CMK (cell line): ENCODE data around the gene SEC22C.
A peak's percentile ranks its signal among the peaks of the same experiment; 100 is the strongest.
"Not testable (repeated sequence)": the region's sequence is repeated elsewhere in the genome, so short reads cannot be mapped to it uniquely, and the experiment has no call there.

Experiments used
- DNase-seq: peaks from one replicate; pipeline ENCODE4 v3.0.0-alpha.2; 2010; ENCODE audit warnings: low read depth

The SEC22C gene

GRCh38 chr3:42581709-42582473 is at the start of gene SEC22C:
TSS of gene SEC22C (minus strand) at chr3:42581967. CDS start at chr3:42569046, 12,921 bp downstream.
- peak; percentile 83 for DNase-seq

DNA sequence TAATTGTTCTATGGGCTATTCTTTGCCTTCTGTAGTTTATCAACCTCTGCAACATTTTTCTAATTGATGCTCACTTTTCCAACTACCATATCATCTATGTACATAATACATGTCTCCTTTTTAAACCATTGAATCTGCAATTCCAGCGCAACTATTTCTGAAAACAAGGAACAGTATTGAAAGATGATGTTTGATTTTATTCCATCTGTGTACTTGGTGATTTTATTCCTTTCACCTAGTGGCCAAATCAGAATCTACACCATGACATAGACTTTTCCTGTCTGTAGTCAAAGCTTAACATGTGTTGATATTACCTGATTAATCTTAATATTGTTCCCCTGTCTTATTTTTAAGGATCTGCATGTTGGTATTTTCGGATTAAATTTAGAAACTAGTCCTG is 31.7 kb upstream of the SEC22C start:
- DNase-seq = peak; percentile 45

GRCh38 chr3:42612928-42613327 is 31.2 kb upstream of the SEC22C start:
- DNase-seq = no peak

- no peak for DNase-seq
These were observed 30.4 kb upstream of the SEC22C start for GRCh38 chr3:42612217-42612616.

GRCh38 chr3:42610976-42611375 is 29.2 kb upstream of the SEC22C start:
- DNase-seq = no peak

DNA sequence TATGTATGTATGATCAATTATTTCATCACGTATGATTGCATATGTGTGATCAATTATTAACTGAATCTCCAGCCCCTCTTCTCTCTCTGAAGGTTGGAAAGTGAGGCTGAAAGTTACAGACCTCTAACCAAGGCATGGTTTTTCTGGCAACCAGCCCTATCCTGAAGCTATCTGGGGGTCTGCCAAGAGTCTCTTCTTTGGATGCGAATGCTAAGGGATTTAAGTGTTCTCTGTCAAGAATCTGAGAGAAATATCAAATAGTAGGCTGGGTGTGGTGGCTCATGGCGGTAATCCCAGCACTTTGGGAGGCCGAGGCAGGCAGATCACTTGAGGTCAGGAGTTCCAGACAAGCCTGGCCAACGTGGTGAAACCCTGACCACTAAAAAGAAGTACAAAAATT is 26.8 kb upstream of the SEC22C start:
- no peak for DNase-seq

GRCh38 chr3:42605546-42606173 is 23.9 kb upstream of the SEC22C start:
- DNase-seq = no peak

DNA sequence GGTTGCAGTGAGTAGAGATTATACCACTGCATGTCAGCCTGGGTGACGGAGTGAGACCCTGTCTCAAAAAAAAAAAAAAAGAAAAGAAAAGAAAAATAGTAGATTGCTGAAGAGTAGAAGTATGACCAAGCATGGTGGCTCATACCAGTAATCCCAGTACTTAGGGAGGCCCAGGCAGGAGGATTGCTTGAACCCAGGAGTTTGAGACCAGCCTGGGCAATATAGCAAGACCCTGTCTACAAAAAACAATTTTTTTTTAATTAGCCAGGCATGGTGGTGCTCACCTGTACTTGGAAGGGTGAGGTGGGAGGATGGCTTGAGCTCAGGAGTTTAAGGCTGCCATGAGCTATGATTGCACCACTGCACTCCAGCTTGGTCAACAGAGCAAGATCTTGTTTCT is 21.2 kb upstream of the SEC22C start:
- no peak for DNase-seq

DNA sequence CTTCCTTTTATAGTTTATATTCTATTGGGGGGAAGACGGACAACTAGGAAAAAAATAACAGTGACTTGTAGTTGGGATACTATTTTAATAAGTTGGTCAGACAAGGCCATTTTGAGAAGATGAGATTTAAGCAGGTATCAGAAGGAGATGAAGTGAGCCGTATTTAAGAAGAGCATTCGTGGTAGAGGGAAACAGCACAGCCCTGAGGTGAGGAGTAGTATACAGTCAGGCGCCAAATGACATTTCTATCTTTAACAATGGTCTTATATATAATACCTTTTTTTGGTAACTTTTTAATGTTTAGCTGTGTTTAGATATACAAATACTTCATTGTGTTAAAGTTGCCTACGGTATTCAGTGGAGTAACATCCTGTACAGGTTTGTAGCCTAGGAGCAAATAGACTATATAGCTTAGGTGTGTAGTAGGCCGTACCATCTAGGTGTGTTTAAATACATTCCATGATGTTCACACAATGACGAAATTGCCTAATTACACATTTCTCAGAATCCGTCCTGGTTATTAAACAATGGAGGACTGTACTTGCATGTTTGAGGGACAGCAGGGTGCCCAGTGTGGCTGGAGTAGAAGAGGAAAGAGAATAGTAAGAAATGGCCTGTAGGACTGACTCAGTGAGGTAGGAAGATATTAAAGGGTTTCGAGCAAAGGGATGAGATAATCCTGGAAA is 20.3 kb upstream of the SEC22C start:
- DNase-seq = no peak

DNA sequence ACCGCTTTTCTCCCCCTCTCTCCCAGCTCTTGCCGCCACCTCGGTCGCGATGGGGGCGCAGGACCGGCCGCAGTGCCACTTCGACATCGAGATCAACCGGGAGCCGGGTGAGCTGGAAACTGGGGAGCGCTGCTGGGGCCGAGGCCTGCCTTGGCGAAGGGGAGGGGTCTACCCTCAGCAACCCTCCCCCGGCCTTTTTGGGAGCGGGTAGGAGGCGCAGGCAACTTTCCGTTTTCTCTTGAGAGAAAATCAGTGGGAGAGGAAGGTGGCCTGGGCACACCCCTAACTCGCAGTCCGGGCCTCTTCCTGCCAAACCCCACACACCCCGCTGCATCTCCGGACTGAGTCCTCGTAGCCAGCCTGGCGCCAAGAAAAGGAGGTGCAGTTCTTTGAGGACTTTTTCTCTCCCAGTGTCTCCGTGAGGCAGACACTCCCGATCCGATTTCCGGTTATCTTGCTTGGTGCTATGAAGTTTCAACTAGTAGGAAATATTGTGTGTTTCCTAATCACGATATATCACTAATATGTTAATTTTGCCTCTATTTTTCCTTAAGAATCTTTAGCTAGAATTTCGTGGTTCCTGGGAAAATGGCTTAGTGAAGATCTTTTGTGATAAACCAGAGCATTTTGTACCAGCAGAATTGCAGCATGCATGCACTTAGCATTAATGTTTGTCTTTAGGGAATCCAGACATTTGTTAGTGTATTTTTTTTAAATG is 19.4 kb upstream of the SEC22C start:
- peak; percentile 79 for DNase-seq

DNA sequence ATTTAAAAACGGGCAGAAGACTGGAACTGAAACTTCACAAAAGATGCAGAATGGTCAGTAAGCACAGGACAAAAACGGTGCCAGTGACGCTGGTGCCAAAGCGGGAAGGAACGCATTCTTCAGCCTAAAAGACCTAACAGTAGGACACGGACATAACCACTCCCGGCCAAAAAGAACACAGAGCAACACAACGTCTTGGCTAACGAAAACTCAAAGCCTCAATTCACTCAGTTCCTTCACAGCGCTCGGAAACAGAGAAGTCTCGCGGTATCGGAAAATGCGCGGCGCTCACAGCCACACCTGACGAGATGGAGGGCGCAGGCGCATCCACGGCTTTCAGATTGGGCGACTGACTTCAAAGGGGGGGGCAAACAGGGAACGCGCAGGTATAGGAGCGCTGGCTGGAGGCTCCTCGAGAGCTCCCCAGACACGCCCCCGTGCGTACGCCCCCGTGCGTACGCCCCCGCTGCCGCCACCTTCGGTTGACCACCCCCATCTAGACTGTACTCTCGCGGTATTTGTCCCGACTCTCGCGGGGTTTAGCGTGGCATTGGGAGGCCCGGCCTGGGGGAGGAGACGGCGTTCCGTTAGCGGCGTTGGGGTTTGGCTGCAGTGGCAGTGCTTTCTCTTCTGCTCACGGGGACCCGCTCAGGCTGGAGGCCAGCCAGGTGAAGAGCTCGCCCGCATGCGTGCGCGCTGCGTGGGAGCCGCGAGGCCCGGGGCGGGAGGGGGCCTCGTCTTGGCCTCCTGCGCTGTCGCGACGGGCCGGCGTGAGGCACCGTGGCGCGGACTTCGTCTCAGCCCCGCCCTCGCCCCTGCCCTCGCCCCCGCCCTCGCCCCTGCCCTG is 18.6 kb upstream of the SEC22C start, which contains the start of gene NKTR:
NKTR (plus strand) TSS at position 576 of the 847 bp plus-strand sequence. CDS start 321 bp downstream, outside the sequence.
- peak; percentile 96 for DNase-seq

DNA sequence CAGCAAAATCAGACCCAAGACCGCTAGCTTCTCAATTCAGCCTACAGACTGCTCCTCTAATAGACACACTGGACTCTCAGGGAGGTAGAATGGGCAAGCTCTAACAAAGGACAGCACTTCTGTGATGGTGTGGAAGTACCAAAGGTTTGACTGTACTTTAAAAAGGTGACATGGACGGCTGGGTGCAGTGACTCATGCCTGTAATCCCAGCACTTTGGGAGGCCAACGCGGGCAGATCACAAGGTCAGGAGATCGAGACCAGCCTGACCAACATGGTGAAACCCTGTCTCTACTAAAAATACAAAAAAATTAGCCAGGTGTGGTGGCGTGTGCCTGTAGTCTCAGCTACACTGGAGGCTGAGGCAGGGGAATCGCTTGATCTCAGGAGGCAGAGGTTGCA is 15.3 kb upstream of the SEC22C start:
- not testable (repeated sequence) for DNase-seq

DNA sequence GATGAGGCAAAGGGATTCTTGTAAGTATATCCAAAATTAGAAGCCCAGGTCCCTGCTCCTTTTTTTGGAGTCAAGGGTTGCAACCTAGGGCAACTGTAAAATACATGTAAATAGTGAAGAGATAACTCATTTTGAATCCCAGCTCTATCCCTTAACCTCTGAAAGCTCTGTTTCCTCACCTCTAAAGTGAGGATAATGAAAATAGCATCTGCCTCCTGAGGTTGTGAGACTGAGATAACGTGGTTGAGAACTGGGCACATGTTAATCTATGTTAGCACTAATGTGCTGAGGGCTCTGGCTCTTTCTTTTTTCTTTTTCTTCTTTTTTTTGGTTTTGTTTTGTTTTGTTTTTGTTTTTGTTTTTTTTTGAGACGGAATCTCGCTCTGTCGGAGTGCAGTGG is 13.9 kb upstream of the SEC22C start:
- DNase-seq = no peak

DNA sequence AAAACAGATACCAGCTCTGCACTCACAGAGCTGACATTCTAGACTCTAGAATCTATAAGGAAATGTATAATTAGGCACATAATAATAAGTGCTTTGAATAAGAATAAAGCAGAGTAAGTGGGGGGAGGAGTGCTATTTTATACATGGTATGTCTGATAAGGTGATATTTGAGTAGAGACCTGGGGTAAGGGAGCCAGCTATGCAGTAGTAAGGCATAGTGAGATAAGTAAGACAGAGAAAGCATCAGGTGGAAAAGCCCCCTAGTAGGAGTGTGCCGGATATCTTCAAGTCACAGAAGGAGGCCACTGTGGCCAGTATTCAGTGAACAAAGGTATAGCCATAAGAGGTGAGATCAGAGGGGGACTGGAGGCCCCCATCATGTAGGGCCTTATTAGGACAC is 11.9 kb upstream of the SEC22C start:
- no peak for DNase-seq

- no peak for DNase-seq
These were observed 10.0 kb upstream of the SEC22C start for GRCh38 chr3:42591811-42592210.

GRCh38 chr3:42590989-42591756 is 9.4 kb upstream of the SEC22C start:
- no peak for DNase-seq

DNA sequence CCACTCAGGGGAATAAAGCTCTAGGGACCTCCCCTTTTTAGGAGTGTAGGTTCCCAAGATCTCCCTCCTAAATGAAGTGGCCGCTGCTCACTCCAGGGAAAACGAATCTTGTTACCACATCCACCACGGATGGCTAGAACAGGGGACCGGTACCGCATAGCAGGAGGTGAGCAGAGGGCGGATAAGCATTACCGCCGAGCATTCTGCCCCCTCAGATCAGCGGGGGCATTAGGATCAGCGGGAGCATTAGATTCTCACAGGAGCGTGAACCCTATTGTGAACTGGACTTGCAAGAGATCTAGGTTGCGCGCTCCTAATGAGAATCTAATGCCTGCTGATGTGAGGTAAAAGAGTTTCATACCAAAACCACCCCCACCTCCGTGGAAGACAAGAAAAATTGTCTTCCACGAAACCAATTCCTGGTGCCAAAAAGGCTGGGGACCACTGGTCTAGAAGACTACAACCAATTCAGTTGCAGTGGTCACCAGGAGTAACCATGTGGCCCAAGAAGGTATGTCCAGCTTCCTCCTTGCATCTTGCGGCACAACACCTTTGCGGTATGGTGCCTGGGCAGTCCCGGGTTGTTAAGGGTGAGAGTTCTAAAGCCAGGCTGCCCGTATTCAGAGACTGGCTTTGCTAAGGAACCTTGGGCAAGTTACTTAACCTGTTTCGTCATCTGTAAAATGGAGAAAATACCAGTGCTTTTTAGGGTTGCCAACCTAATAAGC is 7.8 kb upstream of the SEC22C start:
- DNase-seq = no peak

DNA sequence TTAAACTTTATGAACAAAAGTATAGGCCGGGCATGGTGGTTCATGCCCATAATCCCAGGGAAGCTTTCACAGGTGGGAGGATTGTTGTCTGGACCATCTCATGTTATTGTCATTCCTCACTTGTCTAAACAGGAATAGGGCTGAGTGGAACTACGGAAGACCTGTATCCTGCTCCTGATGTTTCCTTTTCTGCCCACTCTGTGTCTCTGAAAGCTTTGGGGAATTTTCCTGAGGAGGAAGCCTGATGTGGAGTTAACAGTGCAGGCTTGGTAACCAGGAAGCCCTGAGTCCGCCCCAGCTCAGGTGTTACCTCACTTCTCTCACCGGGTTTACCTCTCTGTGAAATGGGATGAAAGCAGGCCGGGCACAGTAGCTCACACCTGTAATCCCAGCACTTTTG is 6.9 kb upstream of the SEC22C start:
- DNase-seq = no peak

DNA sequence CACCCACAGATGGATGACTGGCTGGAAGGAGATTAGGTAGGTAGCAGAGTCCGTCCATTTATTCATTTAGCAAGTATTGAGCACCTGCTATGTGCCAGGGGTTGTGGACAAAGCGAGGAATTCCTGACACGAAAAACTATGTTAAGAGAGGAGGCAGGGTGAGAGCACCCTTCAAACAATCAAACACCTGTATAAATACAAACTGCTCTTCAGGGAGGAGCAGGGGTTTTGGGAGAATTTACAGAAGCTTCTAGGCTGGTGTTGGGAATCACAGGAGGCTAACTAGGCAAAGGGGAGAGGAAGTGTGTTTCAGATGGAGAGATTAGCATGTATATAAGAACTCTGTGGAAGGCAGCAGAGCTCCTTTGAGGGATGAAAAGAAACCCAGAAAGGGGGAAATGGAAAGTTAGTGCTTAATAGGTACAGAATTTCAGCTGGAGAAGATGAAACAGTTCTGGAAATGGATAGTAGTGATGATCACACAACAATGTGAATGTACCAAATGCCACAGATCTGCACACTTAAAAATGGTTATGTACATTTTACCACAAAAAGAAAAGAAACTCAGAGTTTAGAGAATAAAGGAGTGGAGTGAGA is 805 bp upstream of the SEC22C start:
- no peak for DNase-seq

DNA sequence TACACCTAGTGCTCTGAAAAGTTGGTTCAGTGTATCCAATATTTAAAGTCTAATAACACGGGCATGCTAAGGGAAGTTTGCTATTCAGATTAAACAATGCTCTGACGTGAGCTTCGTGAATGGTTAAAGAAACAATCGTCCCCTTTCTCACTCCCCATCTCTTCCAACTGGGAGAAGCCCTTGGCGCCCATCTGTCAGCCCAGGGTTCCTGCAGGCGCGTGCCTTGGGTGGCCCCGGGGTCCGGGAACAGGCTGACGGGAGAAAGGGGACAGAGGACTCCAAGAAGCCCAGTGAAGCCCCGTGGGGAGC is 413 bp downstream of the SEC22C start:
- DNase-seq = no peak
